ENCODE data around the gene CLCN5. TPM values are rescaled to one million over a fixed set of nuclear protein-coding genes. Genes with fewer than 3 reads are reported as not detected.

CLCN5 gene
- total RNA-seq, 6 donors from 2014 or later: 4.2 to 14.4 (median 10.2) TPM

DNA sequence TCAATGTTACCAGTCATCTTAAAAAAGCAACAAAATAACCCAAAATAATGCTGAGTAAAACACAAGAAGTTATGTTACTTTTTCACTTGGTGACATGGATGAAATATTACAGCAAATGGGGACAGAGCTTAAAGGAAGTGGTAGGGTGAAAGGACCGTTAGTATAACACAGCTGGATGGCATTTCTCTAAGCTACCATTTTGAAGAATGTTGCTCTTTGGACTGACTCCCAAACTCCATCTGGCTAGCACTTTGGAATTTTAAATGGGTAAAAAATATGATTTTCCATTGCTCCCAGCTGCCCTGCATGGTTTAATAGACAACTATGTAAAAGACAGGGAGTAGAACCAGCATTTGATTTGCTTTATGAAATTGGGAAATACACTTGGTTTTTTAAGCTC, 27.6 kb downstream of the CLCN5 start:
- 36 to 76% methylated on average over 1 of the region's 1 CpG for WGBS, 2 donors
- Histone ChIP-seq H3K27ac (no peak overlapping the region), H3K9me3 (no peaks in the 10 kb centered on the region), H3K27me3 (no peaks in the 10 kb centered on the region), H3K36me3 (no peaks in the 10 kb centered on the region), H3K4me3 (no peak overlapping the region), H3K4me1 (no peaks in the 10 kb centered on the region)
- TF ChIP-seq, protein P1, sequence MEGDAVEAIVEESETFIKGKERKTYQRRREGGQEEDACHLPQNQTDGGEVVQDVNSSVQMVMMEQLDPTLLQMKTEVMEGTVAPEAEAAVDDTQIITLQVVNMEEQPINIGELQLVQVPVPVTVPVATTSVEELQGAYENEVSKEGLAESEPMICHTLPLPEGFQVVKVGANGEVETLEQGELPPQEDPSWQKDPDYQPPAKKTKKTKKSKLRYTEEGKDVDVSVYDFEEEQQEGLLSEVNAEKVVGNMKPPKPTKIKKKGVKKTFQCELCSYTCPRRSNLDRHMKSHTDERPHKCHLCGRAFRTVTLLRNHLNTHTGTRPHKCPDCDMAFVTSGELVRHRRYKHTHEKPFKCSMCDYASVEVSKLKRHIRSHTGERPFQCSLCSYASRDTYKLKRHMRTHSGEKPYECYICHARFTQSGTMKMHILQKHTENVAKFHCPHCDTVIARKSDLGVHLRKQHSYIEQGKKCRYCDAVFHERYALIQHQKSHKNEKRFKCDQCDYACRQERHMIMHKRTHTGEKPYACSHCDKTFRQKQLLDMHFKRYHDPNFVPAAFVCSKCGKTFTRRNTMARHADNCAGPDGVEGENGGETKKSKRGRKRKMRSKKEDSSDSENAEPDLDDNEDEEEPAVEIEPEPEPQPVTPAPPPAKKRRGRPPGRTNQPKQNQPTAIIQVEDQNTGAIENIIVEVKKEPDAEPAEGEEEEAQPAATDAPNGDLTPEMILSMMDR (IDR thresholded peaks at IDR 0.05): no peak
- TF ChIP-seq EP300 (IDR thresholded peaks at IDR 0.05) (no peak), POLR2AphosphoS5 (IDR thresholded peaks at IDR 0.05) (no peak), POLR2A (IDR thresholded peaks at IDR 0.05) (no peak)
- ATAC-seq (ENCODE audit: low FRiP score in 2 of 2) (no peak), DNase-seq (no peak)

DNA sequence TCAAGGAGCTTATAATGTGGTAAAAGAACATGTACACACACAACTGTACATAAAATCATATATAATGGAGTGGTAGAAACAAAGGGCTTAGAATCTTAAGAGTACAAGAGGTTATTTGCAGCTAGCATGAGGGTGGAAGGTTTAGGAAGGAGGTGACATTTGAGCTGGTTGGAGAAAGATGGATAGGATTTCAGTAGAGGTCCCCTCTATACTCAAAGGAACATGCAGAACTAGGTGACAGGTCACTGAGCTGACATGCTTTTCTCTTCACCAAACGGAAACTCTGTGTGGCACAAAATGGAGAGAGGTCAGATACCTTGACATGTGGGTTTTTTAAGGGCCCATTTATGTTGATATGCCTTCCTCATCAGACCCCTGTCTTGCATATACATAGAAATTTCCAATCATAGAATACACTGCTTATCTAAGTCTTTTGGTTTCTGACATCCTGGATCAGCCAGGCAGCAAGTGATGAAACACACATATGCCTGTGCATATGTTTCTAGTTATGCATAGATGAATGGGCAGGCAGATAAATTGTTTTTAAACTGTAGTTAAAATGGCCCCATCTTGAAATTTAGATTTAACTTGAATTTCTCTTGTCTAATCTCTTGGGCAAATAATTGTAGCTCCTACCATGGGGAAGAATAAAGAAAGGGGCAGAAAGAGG, 29.3 kb downstream of the CLCN5 start:
- Histone ChIP-seq H3K27ac (no peak overlapping the region), H3K4me1 (no peaks in the 10 kb centered on the region), H3K36me3 (no peaks in the 10 kb centered on the region), H3K9me3 (no peaks in the 10 kb centered on the region), H3K27me3 (no peaks in the 10 kb centered on the region), H3K4me3 (no peak overlapping the region)
- ATAC-seq (ENCODE audit: low FRiP score in 2 of 2): no peak
- no peak for DNase-seq
- 63 to 100% methylated on average over 1 of the region's 1 CpG for WGBS, 2 donors
- no peak for TF ChIP-seq POLR2A (IDR thresholded peaks at IDR 0.05)
- no peak for TF ChIP-seq POLR2AphosphoS5 (IDR thresholded peaks at IDR 0.05)
- TF ChIP-seq EP300 (IDR thresholded peaks at IDR 0.05): no peak
- TF ChIP-seq, protein P1 (IDR thresholded peaks at IDR 0.05): no peak

GRCh38 chrX:49956313-49956712, 33.9 kb downstream of the CLCN5 start:
- no peak for DNase-seq
- 81 to 90% methylated on average over 1 to 2 of the region's 2 CpGs for WGBS, 2 donors

GRCh38 chrX:49958727-49959485, 36.5 kb downstream of the CLCN5 start:
- Histone ChIP-seq H3K4me1 (no peaks in the 10 kb centered on the region), H3K27ac (no peak overlapping the region), H3K27me3 (no peaks in the 10 kb centered on the region), H3K36me3 (no peaks in the 10 kb centered on the region), H3K9me3 (no peaks in the 10 kb centered on the region), H3K4me3 (no peak overlapping the region)
- TF ChIP-seq POLR2AphosphoS5 (IDR thresholded peaks at IDR 0.05) (no peak), EP300 (IDR thresholded peaks at IDR 0.05) (no peak), POLR2A (IDR thresholded peaks at IDR 0.05) (no peak)
- TF ChIP-seq, protein P1 (IDR thresholded peaks at IDR 0.05): no peak
- 81 to 90% methylated on average over 4 of the region's 4 CpGs for WGBS, 2 donors
- DNase-seq (no peak), ATAC-seq (ENCODE audit: low FRiP score in 2 of 2) (no peak)

More at GRCh38 chrX:49956313-49956712, 33.9 kb downstream of the CLCN5 start:
- H3K9me3 ChIP-seq: no peaks in the 10 kb centered on the region
- H3K27ac ChIP-seq: no peak overlapping the region
- H3K36me3 ChIP-seq: no peaks in the 10 kb centered on the region
- ATAC-seq (ENCODE audit: low FRiP score in 2 of 2): no peak
- no peak overlapping the region for H3K4me3 ChIP-seq
- no peak for TF ChIP-seq POLR2A (IDR thresholded peaks at IDR 0.05)
- H3K4me1 ChIP-seq: no peaks in the 10 kb centered on the region
- no peaks in the 10 kb centered on the region for H3K27me3 ChIP-seq

GRCh38 chrX:49959602-49960001, 37.2 kb downstream of the CLCN5 start:
- H3K4me1 ChIP-seq: no peaks in the 10 kb centered on the region
- ATAC-seq (ENCODE audit: low FRiP score in 2 of 2) (no peak), DNase-seq (no peak)
- H3K27ac ChIP-seq: no peak overlapping the region
- no peaks in the 10 kb centered on the region for H3K36me3 ChIP-seq
- TF ChIP-seq, protein P1 (IDR thresholded peaks at IDR 0.05): no peak
- TF ChIP-seq EP300 (IDR thresholded peaks at IDR 0.05) (no peak), POLR2AphosphoS5 (IDR thresholded peaks at IDR 0.05) (no peak), POLR2A (IDR thresholded peaks at IDR 0.05) (no peak)
- H3K4me3 ChIP-seq: no peak overlapping the region
- no peaks in the 10 kb centered on the region for H3K9me3 ChIP-seq
- H3K27me3 ChIP-seq: no peaks in the 10 kb centered on the region
- WGBS, 2 donors: 66 to 85% methylated on average over 2 of the region's 2 CpGs
